Lower leg skin (tissue), 3 donors: ENCODE data around the gene TMEM81.

Experiments
- CTCF ChIP-seq, 3 donors: fragments of 450-650 bp; IDR thresholded peaks; one replicate each; pipeline ENCODE4 v1.5.1; 2016; ENCODE audit warnings: antibody characterized with exemption in 3 of 3, mild to moderate bottlenecking in 3 of 3, moderate library complexity in 2 of 3
- POLR2A ChIP-seq, 2 donors: fragments of 450-650 bp; IDR thresholded peaks; one replicate each; pipeline ENCODE4 v1.6.1; 2016 to 2017; ENCODE audit warnings: antibody characterized with exemption in 2 of 2, mild to moderate bottlenecking in 1 of 2, moderate library complexity in 1 of 2

- TF ChIP-seq CTCF (IDR thresholded peaks at IDR 0.05) (no peak), POLR2A (IDR thresholded peaks at IDR 0.05) (no peak)
Observed at GRCh38 chr1:205038132-205038786, 46.0 kb downstream of the TMEM81 start.
